Progenitor cell of endocrine pancreas (in vitro differentiated cells): ENCODE results near the gene EYA4. TPM values are rescaled to one million over a fixed set of nuclear protein-coding genes. Genes with fewer than 3 reads are reported as not detected.

ENCODE experiments used
- DNase-seq: peaks from one replicate; pipeline ENCODE4 v3.0.0; 2021; ENCODE audit warnings: low spot score; ENCODE audit not compliant: unreplicated experiment
- H3K27ac Mint-ChIP-seq: 2 replicates; pipeline ENCODE4 v1.8.0; 2021; ENCODE audit warnings: mild to moderate bottlenecking, moderate library complexity, mixed read lengths
- H3K27me3 Mint-ChIP-seq: 2 replicates; pipeline ENCODE4 v1.8.0; 2021; ENCODE audit warnings: mixed read lengths
- H3K36me3 Mint-ChIP-seq: 2 replicates; pipeline ENCODE4 v1.8.0; 2022; ENCODE audit warnings: mixed read lengths; ENCODE audit not compliant: insufficient read depth
- H3K4me1 Mint-ChIP-seq: 2 replicates; pipeline ENCODE4 v1.8.0; 2021; ENCODE audit warnings: low read depth, mixed read lengths
- H3K4me3 Mint-ChIP-seq: 2 replicates; pipeline ENCODE4 v1.8.0; 2021; ENCODE audit warnings: low read depth, mild to moderate bottlenecking, moderate library complexity, mixed read lengths
- H3K9me3 Mint-ChIP-seq: 2 replicates; pipeline ENCODE4 v1.8.0; 2021; ENCODE audit warnings: low read depth, mixed read lengths
- total RNA-seq: library from RNA; stranded (reverse); gene quantifications from 2 replicates; pipeline ENCODE4 v1.2.1, GENCODE V29; 2021
- TF ChIP-seq, protein P1 (sequence below): fragments of 200-600 bp; sonication (generic); IDR thresholded peaks from one replicate; pipeline ENCODE4 v1.5.0; 2021; ENCODE audit warnings: antibody characterized with exemption, mild to moderate bottlenecking; ENCODE audit not compliant: unreplicated experiment

The EYA4 gene
- total RNA-seq, 1 donor from 2014 or later, result 0.41 TPM

DNA sequence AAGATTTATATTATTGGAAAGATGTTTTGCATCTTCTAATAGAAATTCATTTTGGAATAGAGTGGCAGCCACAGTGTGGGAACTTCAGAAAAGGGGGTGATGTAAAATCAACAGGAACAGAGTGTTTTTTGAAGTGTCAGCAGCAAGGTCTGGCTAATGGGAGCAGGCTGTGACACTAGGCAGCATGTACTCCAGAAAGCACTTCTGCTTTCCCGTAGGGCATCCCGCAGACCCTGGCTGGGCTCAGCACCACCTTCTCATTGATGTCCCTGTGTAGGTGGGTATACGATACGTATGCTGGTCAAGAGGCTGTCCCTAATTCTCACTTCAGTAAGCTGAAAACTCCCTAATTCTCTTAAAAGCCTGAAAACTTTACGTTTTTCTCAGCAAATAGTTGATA lies 74.7 kb downstream of the EYA4 start:
- Mint-ChIP-seq H3K4me3 (no peak overlapping the region), H3K9me3 (no peaks in the 10 kb centered on the region), H3K36me3 (no peaks in the 10 kb centered on the region), H3K27ac (no peak overlapping the region), H3K27me3 (peaks cover 6% of the 10 kb centered on the region), H3K4me1 (no peaks in the 10 kb centered on the region)
- no peak for DNase-seq
- TF ChIP-seq, protein P1, sequence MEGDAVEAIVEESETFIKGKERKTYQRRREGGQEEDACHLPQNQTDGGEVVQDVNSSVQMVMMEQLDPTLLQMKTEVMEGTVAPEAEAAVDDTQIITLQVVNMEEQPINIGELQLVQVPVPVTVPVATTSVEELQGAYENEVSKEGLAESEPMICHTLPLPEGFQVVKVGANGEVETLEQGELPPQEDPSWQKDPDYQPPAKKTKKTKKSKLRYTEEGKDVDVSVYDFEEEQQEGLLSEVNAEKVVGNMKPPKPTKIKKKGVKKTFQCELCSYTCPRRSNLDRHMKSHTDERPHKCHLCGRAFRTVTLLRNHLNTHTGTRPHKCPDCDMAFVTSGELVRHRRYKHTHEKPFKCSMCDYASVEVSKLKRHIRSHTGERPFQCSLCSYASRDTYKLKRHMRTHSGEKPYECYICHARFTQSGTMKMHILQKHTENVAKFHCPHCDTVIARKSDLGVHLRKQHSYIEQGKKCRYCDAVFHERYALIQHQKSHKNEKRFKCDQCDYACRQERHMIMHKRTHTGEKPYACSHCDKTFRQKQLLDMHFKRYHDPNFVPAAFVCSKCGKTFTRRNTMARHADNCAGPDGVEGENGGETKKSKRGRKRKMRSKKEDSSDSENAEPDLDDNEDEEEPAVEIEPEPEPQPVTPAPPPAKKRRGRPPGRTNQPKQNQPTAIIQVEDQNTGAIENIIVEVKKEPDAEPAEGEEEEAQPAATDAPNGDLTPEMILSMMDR, result no peak

DNA sequence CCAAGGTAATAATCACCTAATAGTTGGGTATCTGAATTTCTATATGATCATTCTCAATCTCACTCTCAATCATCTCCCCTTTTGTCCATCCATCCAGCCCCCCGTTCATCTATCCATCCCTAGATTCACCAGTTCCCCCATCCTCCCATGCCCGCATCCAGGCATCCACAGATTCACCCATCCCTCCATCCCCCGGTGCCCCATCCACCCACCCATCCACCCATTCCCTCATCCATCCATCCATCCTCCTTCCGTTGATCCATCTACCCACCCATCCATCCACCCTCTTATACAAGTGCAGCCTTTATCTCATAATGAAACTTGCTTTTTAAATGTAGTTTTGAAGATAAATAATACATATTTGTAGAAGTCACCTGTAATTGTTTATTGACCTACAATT lies 76.5 kb downstream of the EYA4 start:
- TF ChIP-seq, protein P1, result no peak
- no peak for DNase-seq
- Mint-ChIP-seq H3K27me3 (peaks cover 6% of the 10 kb centered on the region), H3K4me1 (no peaks in the 10 kb centered on the region), H3K9me3 (no peaks in the 10 kb centered on the region), H3K36me3 (no peaks in the 10 kb centered on the region), H3K4me3 (no peak overlapping the region), H3K27ac (no peak overlapping the region)

DNA sequence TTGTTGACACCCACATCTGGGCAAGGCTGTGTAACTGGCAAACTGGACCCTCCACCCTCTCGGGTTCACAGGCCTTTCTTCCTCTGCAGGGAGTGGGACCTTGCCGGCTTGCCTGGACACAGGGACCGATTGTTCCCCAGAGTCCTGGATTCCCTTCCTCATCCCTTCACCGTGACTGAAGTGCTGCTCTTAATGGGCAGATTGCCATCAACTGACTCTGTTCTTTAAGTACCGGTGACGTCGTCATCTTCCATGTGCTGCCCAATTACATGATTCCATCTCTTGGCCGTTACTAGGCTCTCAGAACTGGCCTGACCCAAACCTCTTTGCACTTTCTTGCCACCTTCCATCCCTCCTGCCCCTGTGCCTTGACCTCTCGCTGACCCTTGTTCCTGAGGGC lies 85.4 kb downstream of the EYA4 start:
- no peaks in the 10 kb centered on the region for H3K4me1 Mint-ChIP-seq
- DNase-seq, result no peak
- no peaks in the 10 kb centered on the region for H3K36me3 Mint-ChIP-seq
- no peaks in the 10 kb centered on the region for H3K9me3 Mint-ChIP-seq
- H3K27ac Mint-ChIP-seq, result no peak overlapping the region
- TF ChIP-seq, protein P1, result no peak
- H3K27me3 Mint-ChIP-seq, result no peaks in the 10 kb centered on the region
- no peak overlapping the region for H3K4me3 Mint-ChIP-seq

DNA sequence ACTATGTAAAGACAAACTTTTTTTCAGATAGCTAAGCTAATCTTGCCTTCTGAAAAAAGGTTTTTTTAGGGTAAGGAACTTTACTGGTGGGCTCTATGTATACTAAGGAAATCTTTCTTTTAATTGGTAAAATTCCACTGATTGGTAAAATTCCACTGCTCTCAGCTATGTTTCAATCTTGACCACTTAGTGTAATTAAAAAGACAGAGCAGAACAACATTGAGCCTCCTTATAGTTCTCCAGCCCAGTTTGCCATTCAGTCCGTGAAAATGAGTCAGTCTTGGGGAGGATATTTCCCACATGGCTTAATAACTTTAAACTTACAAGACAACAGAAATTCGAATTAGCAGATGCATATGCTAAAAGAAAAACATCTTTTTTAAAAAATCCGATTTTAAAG lies 92.7 kb downstream of the EYA4 start:
- no peaks in the 10 kb centered on the region for H3K4me1 Mint-ChIP-seq
- no peak overlapping the region for H3K4me3 Mint-ChIP-seq
- no peak overlapping the region for H3K27ac Mint-ChIP-seq
- no peaks in the 10 kb centered on the region for H3K9me3 Mint-ChIP-seq
- TF ChIP-seq, protein P1, result no peak
- DNase-seq, result no peak
- no peaks in the 10 kb centered on the region for H3K27me3 Mint-ChIP-seq
- no peaks in the 10 kb centered on the region for H3K36me3 Mint-ChIP-seq

DNA sequence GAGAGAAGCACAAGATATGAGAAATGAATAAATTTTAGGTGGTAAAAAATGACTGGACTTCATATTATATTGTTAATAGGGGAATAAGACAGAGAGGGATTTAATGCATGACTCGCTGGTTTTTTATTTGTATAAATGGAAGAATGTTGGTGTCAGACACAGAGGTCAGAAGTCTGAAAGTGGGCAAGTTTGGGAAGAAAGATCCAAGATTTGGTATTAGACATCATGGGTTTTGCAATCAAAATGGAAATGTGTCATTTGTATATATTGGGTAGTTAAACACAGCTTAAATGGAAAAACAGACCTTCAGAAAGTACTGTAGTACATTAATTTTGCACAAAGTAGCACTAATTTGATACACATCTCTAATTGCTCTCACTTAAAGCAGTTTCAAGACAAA lies 96.2 kb downstream of the EYA4 start:
- no peak overlapping the region for H3K4me3 Mint-ChIP-seq
- DNase-seq, result no peak
- no peak overlapping the region for H3K27ac Mint-ChIP-seq
- no peaks in the 10 kb centered on the region for H3K36me3 Mint-ChIP-seq
- TF ChIP-seq, protein P1, result no peak
- no peaks in the 10 kb centered on the region for H3K9me3 Mint-ChIP-seq
- H3K4me1 Mint-ChIP-seq, result peaks cover 6% of the 10 kb centered on the region
- no peaks in the 10 kb centered on the region for H3K27me3 Mint-ChIP-seq
